ENCODE measurements around the gene SERPINB6. TPM values are rescaled to one million over a fixed set of nuclear protein-coding genes. Genes with fewer than 3 reads are reported as not detected.

SERPINB6 gene
- total RNA-seq, 5 donors from 2014 or later (not counting 1 experiment from before 2014, with no cell fraction given) = 30.0 to 49.0 (median 38.0) TPM

DNA sequence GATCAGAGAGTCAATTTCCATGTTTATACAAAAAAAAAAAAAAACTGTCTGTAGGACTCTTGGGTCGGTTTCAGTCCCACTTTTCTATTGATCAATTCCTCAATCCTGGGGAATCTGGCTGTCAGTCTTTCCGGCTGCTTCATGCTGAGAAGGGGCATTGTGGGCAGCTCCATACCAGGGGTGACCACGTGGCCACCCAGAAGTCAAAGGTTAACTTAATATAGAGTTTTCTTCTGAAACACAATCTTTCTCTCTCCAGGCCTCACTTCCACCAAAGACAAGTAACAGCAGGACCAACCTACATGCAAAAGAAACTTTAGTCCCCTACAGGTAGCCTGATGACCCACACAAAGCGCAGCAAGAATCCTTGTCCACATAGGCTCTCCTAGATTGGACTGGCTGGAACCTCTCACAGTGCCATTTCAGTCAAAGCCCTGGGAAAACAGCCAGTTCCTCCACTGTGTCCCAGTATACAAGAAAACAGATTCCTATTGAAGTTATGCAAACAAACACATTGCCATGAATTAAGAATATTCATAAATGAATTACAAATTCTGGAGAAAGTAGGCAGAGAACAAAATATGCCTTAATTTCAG lies 49.7 kb downstream of the SERPINB6 start:
- H3K9me3 ChIP-seq = no peaks in the 10 kb centered on the region
- H3K27me3 ChIP-seq (replicated peaks in 1 of 2; ENCODE audit: control insufficient read depth in 2 of 2, extremely low read depth in 1 of 2, insufficient read depth in 2 of 2, low read length in 1 of 2) = peaks cover 0 to 5% of the 10 kb centered on the region in 2 experiments
- WGBS (ENCODE audit: insufficient coverage) = 100% methylated on average over 1 of the region's 4 CpGs
- no peaks in the 10 kb centered on the region for H3K36me3 Mint-ChIP-seq
- H3K27me3 Mint-ChIP-seq = no peaks in the 10 kb centered on the region
- CTCF ChIA-PET = interaction anchor here in 1 of 2 donors (1.0 to 1.2 kb wide), 2 partner anchors 10 to 22 kb away, joined by 3 to 4 read pairs; no protein-coding TSS in a partner anchor
- H3K4me3 ChIP-seq (ENCODE audit: control insufficient read depth in 1 of 2, extremely low read depth in 1 of 2, low read length in 1 of 2) = no peak overlapping the region
- POLR2A ChIA-PET = no interaction called here
- peaks cover 0 to 19% of the 10 kb centered on the region in 2 experiments for H3K4me1 ChIP-seq (ENCODE audit: control insufficient read depth in 1 of 2, extremely low read depth in 1 of 2, insufficient read depth in 2 of 2, low read length in 2 of 2)
- ATAC-seq (replicated peaks in 1 of 4) = no peak
- H3K27ac ChIP-seq (ENCODE audit: low read length) = no peak overlapping the region
- H3K4me1 Mint-ChIP-seq = peaks cover 13 to 22% (median 14%) of the 10 kb centered on the region in 3 donors
- H3K27ac Mint-ChIP-seq = no peak overlapping the region
- H3K9me3 Mint-ChIP-seq = no peaks in the 10 kb centered on the region
- H3K4me3 Mint-ChIP-seq = no peak overlapping the region
- H3K36me3 ChIP-seq (ENCODE audit: control insufficient read depth in 2 of 2, extremely low read depth in 1 of 2, insufficient read depth in 1 of 2, low read length in 1 of 2) = no peaks in the 10 kb centered on the region
- DNase-seq = no peak

DNA sequence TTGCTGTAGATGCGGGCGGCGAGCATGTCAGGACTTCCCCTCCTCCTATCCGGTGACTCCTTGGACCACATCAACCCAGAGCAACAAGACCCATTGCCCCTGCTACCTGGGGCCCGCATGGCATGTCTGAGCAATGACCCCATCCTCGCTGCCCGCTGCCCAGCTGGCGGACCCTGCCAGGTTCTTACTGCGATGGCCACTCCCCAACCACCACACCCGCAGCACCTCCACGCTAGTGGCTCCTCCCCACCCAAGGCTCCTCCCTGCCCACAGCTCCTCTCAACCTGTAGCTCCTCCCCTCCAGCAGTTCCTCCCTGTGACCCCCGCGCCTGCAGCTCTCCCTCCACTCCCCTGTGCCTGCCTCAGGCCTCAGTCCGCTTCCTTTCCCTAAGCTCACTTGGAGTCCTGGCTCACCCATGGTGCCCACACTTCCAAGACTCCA lies 50.7 kb downstream of the SERPINB6 start:
- H3K4me1 Mint-ChIP-seq = peaks cover 13 to 22% (median 16%) of the 10 kb centered on the region in 3 donors
- H3K27ac ChIP-seq (ENCODE audit: low read length) = no peak overlapping the region
- H3K27ac Mint-ChIP-seq = no peak overlapping the region
- no peaks in the 10 kb centered on the region for H3K9me3 Mint-ChIP-seq
- ATAC-seq (replicated peaks in 1 of 4) (no peak), DNase-seq (no peak)
- H3K27me3 Mint-ChIP-seq = no peaks in the 10 kb centered on the region
- no peak overlapping the region for H3K4me3 Mint-ChIP-seq
- H3K9me3 ChIP-seq = no peaks in the 10 kb centered on the region
- H3K4me1 ChIP-seq (ENCODE audit: control insufficient read depth in 1 of 2, extremely low read depth in 1 of 2, insufficient read depth in 2 of 2, low read length in 2 of 2) = peaks cover 0 to 21% of the 10 kb centered on the region in 2 experiments
- no peaks in the 10 kb centered on the region for H3K36me3 ChIP-seq (ENCODE audit: control insufficient read depth in 2 of 2, extremely low read depth in 1 of 2, insufficient read depth in 1 of 2, low read length in 1 of 2)
- 92% methylated on average over 11 of the region's 14 CpGs for WGBS (ENCODE audit: insufficient coverage)
- ChIA-PET CTCF (no interaction called here), POLR2A (no interaction called here)
- H3K4me3 ChIP-seq (ENCODE audit: control insufficient read depth in 1 of 2, extremely low read depth in 1 of 2, low read length in 1 of 2) = no peak overlapping the region
- peaks cover 0 to 5% of the 10 kb centered on the region in 2 experiments for H3K27me3 ChIP-seq (replicated peaks in 1 of 2; ENCODE audit: control insufficient read depth in 2 of 2, extremely low read depth in 1 of 2, insufficient read depth in 2 of 2, low read length in 1 of 2)
- H3K36me3 Mint-ChIP-seq = no peaks in the 10 kb centered on the region

DNA sequence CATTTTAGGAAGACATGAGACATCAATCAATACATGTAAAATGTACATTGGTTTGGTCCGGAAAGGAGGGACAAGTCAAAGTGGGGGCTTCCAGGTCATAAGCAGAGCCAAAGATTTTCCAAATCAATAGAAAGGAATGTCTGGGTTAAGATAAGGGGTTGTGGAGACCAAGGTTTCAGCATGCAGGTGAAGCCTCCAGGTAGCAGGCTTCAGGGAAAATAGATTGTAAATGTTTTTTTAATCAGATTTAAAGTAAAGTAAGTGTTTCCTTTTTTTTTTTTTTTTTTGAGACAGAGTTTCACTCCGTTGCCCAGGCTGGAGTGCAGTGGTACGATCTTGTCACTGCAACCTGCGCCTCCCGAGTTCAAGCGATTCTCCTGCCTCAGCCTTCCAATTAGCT lies 51.5 kb downstream of the SERPINB6 start:
- ChIA-PET CTCF (no interaction called here), POLR2A (interaction anchor here in 1 of 2 donors (0.6 kb wide), 1 partner anchor 51 kb away, joined by 3 read pairs; no protein-coding TSS in a partner anchor)
- Histone ChIP-seq H3K27ac (ENCODE audit: low read length) (no peak overlapping the region), H3K9me3 (no peaks in the 10 kb centered on the region), H3K27me3 (replicated peaks in 1 of 2; ENCODE audit: control insufficient read depth in 2 of 2, extremely low read depth in 1 of 2, insufficient read depth in 2 of 2, low read length in 1 of 2) (peaks cover 0 to 5% of the 10 kb centered on the region in 2 experiments), H3K4me3 (ENCODE audit: control insufficient read depth in 1 of 2, extremely low read depth in 1 of 2, low read length in 1 of 2) (no peak overlapping the region), H3K36me3 (ENCODE audit: control insufficient read depth in 2 of 2, extremely low read depth in 1 of 2, insufficient read depth in 1 of 2, low read length in 1 of 2) (no peaks in the 10 kb centered on the region), H3K4me1 (ENCODE audit: control insufficient read depth in 1 of 2, extremely low read depth in 1 of 2, insufficient read depth in 2 of 2, low read length in 2 of 2) (peaks cover 0 to 21% of the 10 kb centered on the region in 2 experiments)
- Mint-ChIP-seq H3K27ac (no peak overlapping the region), H3K36me3 (no peaks in the 10 kb centered on the region), H3K4me1 (peaks cover 13 to 22% (median 16%) of the 10 kb centered on the region in 3 donors), H3K27me3 (no peaks in the 10 kb centered on the region), H3K9me3 (no peaks in the 10 kb centered on the region), H3K4me3 (no peak overlapping the region)
- DNase-seq = no peak
- no CpG with 5 or more reads among the region's 6 CpGs for WGBS (ENCODE audit: insufficient coverage)
- no peak for ATAC-seq (replicated peaks in 1 of 4)

DNA sequence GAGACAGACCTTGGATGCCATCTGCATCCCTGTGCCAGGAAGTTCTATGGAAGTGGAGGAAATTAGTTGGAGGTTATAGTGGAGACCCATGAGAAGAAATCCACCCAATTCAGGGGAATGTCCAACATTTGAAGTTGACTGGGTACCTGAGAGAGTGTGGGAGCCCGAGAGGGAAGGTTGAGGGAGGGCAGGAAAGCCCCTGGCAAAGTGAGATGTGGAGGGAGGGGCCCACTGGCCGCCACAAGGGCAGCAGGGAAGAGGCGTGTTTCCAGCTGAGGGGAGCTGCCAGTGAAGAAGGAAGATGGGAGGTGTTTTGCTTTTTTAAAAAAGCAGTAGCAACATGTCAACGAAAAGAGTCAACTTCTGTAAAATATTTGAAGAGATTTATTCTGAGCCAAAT lies 52.0 kb downstream of the SERPINB6 start:
- POLR2A ChIA-PET = interaction anchor here in 1 of 2 donors (0.6 kb wide), 1 partner anchor 50 kb away, joined by 3 read pairs; no protein-coding TSS in a partner anchor

DNA sequence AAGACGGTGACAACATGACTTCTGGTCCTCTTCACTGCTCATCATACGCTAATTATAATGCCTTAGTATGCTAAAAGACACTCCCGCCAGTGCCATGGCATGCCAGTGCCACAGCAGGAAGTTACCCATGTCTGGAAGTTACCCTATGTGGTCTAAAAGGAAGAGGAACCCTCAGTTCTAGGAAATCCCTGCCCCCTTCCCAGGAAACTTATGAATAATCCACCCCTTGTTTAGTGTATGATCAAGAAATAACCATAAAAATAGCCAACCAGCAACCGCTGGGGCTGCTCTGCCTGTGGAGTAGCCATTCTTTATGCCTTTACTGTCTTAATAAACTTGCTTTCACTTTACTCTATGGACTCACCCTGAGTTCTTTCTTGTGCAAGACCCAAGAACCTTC lies 52.4 kb downstream of the SERPINB6 start:
- H3K4me3 Mint-ChIP-seq = no peak overlapping the region
- Histone ChIP-seq H3K4me3 (ENCODE audit: control insufficient read depth in 1 of 2, extremely low read depth in 1 of 2, low read length in 1 of 2) (no peak overlapping the region), H3K27ac (ENCODE audit: low read length) (no peak overlapping the region), H3K9me3 (no peaks in the 10 kb centered on the region), H3K4me1 (ENCODE audit: control insufficient read depth in 1 of 2, extremely low read depth in 1 of 2, insufficient read depth in 2 of 2, low read length in 2 of 2) (peaks cover 0 to 21% of the 10 kb centered on the region in 2 experiments), H3K27me3 (replicated peaks in 1 of 2; ENCODE audit: control insufficient read depth in 2 of 2, extremely low read depth in 1 of 2, insufficient read depth in 2 of 2, low read length in 1 of 2) (peaks cover 0 to 5% of the 10 kb centered on the region in 2 experiments), H3K36me3 (ENCODE audit: control insufficient read depth in 2 of 2, extremely low read depth in 1 of 2, insufficient read depth in 1 of 2, low read length in 1 of 2) (no peaks in the 10 kb centered on the region)
- H3K36me3 Mint-ChIP-seq = no peaks in the 10 kb centered on the region
- ATAC-seq (replicated peaks in 1 of 4) (peak in 2 of 4 experiments; percentile 31 to 54), DNase-seq (no peak)
- H3K9me3 Mint-ChIP-seq = no peaks in the 10 kb centered on the region
- H3K27ac Mint-ChIP-seq = no peak overlapping the region
- peaks cover 12 to 22% (median 14%) of the 10 kb centered on the region in 3 donors for H3K4me1 Mint-ChIP-seq
- WGBS (ENCODE audit: insufficient coverage) = 71% methylated on average over 2 of the region's 4 CpGs
- H3K27me3 Mint-ChIP-seq = no peaks in the 10 kb centered on the region
- ChIA-PET POLR2A (no interaction called here), CTCF (no interaction called here)

More for the DNA sequence above, 52.0 kb downstream of the SERPINB6 start:
- Histone ChIP-seq H3K27ac (ENCODE audit: low read length) (no peak overlapping the region), H3K27me3 (replicated peaks in 1 of 2; ENCODE audit: control insufficient read depth in 2 of 2, extremely low read depth in 1 of 2, insufficient read depth in 2 of 2, low read length in 1 of 2) (peaks cover 0 to 5% of the 10 kb centered on the region in 2 experiments), H3K36me3 (ENCODE audit: control insufficient read depth in 2 of 2, extremely low read depth in 1 of 2, insufficient read depth in 1 of 2, low read length in 1 of 2) (no peaks in the 10 kb centered on the region), H3K4me1 (ENCODE audit: control insufficient read depth in 1 of 2, extremely low read depth in 1 of 2, insufficient read depth in 2 of 2, low read length in 2 of 2) (peaks cover 0 to 21% of the 10 kb centered on the region in 2 experiments), H3K9me3 (no peaks in the 10 kb centered on the region), H3K4me3 (ENCODE audit: control insufficient read depth in 1 of 2, extremely low read depth in 1 of 2, low read length in 1 of 2) (no peak overlapping the region)
- H3K27ac Mint-ChIP-seq = peak overlapping the region in 1 of 2 donors; percentile 64
- no peak for DNase-seq
- ATAC-seq (replicated peaks in 1 of 4) = no peak
- H3K9me3 Mint-ChIP-seq = no peaks in the 10 kb centered on the region
- H3K36me3 Mint-ChIP-seq = no peaks in the 10 kb centered on the region
- no peak overlapping the region for H3K4me3 Mint-ChIP-seq
- CTCF ChIA-PET = no interaction called here
- no peaks in the 10 kb centered on the region for H3K27me3 Mint-ChIP-seq
- H3K4me1 Mint-ChIP-seq = peaks cover 12 to 22% (median 14%) of the 10 kb centered on the region in 3 donors
- 73% methylated on average over 2 of the region's 4 CpGs for WGBS (ENCODE audit: insufficient coverage)

- peaks cover 0 to 21% of the 10 kb centered on the region in 2 experiments for H3K4me1 ChIP-seq (ENCODE audit: control insufficient read depth in 1 of 2, extremely low read depth in 1 of 2, insufficient read depth in 2 of 2, low read length in 2 of 2)
- no peak overlapping the region for H3K27ac ChIP-seq (ENCODE audit: low read length)
- H3K9me3 ChIP-seq = no peaks in the 10 kb centered on the region
- Mint-ChIP-seq H3K4me1 (peaks cover 12 to 22% (median 14%) of the 10 kb centered on the region in 3 donors), H3K9me3 (no peaks in the 10 kb centered on the region), H3K36me3 (no peaks in the 10 kb centered on the region), H3K27ac (no peak overlapping the region), H3K4me3 (no peak overlapping the region), H3K27me3 (no peaks in the 10 kb centered on the region)
- ChIA-PET CTCF (no interaction called here), POLR2A (no interaction called here)
- no peak overlapping the region for H3K4me3 ChIP-seq (ENCODE audit: control insufficient read depth in 1 of 2, extremely low read depth in 1 of 2, low read length in 1 of 2)
- DNase-seq = no peak
- no peak for ATAC-seq (replicated peaks in 1 of 4)
- H3K36me3 ChIP-seq (ENCODE audit: control insufficient read depth in 2 of 2, extremely low read depth in 1 of 2, insufficient read depth in 1 of 2, low read length in 1 of 2) = no peaks in the 10 kb centered on the region
- 95% methylated on average over 11 of the region's 14 CpGs for WGBS (ENCODE audit: insufficient coverage)
- peaks cover 0 to 5% of the 10 kb centered on the region in 2 experiments for H3K27me3 ChIP-seq (replicated peaks in 1 of 2; ENCODE audit: control insufficient read depth in 2 of 2, extremely low read depth in 1 of 2, insufficient read depth in 2 of 2, low read length in 1 of 2)
Measured at GRCh38 chr6:2917801-2918445, 53.4 kb downstream of the SERPINB6 start.

Measured in T-cell (primary cell).